Activated CD4-positive, alpha-beta T cell treated with anti-CD3 and anti-CD28 coated beads, Interleukin-2, amount 10 ng/mL, durations not matched to agents 7 days and 5 days (primary cell): Measurements from ENCODE around the gene KCNC1. TPM values are rescaled to one million over a fixed set of nuclear protein-coding genes. Genes with fewer than 3 reads are reported as not detected.

Experiments used
- CTCF ChIA-PET: fragments of 350-600 bp; sonication (Branson Sonifier 250); formaldehyde crosslinking; loops from one replicate; lab custom pipeline; 2021; ENCODE audit warnings: antibody characterized with exemption; lab: Charles Lee
- POLR2A ChIA-PET: fragments of 350-600 bp; sonication (Branson Sonifier 250); formaldehyde crosslinking; loops from one replicate; lab custom pipeline; 2021; ENCODE audit warnings: antibody characterized with exemption; lab: Charles Lee
- DNase-seq: peaks from one replicate; pipeline ENCODE4 v3.0.0-alpha.2; 2020
- H3K27ac Mint-ChIP-seq: one replicate; pipeline ENCODE4 v1.8.0; 2021; ENCODE audit warnings: mild to moderate bottlenecking, moderate library complexity, mixed read lengths
- H3K27me3 Mint-ChIP-seq: one replicate; pipeline ENCODE4 v1.8.0; 2021; ENCODE audit warnings: mixed read lengths
- H3K36me3 Mint-ChIP-seq: one replicate; pipeline ENCODE4 v1.8.0; 2021; ENCODE audit warnings: low read depth, mixed read lengths
- H3K4me1 Mint-ChIP-seq: one replicate; pipeline ENCODE4 v1.8.0; 2021; ENCODE audit warnings: mixed read lengths
- H3K4me3 Mint-ChIP-seq: one replicate; pipeline ENCODE4 v1.8.0; 2021; ENCODE audit warnings: mild to moderate bottlenecking, moderate library complexity, mixed read lengths
- H3K9me3 Mint-ChIP-seq: one replicate; pipeline ENCODE4 v1.8.0; 2021; ENCODE audit warnings: mixed read lengths
- total RNA-seq, 2 experiments: library from RNA; stranded (reverse); gene quantifications; one replicate each; pipeline ENCODE4 v1.2.3, GENCODE V29; 2021

The KCNC1 gene
- total RNA-seq, 2 experiments from 2014 or later = not detected

DNA sequence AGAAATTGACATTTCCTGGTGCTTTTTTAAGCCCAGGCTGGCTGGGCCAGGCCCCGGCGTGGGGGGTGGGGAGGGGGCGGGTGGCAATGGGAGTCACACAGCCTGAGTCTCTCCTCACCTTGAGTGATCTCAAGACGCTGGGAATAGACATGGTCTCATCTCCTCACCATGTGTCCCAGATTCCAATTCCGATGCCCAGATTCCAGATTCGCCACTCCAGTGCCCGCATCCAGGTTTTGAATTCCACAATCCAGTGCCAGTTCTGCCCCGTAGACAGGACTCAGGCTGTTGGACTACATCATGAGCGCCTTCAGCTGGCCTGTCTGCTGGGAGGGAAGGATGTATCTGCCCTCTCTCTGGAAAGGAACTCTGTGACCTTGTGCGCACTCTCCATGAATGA lies 19.1 kb downstream of the KCNC1 start:
- DNase-seq = no peak
- Mint-ChIP-seq H3K27me3 (no peaks in the 10 kb centered on the region), H3K9me3 (no peaks in the 10 kb centered on the region), H3K4me1 (no peaks in the 10 kb centered on the region), H3K4me3 (no peak overlapping the region), H3K36me3 (no peaks in the 10 kb centered on the region), H3K27ac (no peak overlapping the region)
- ChIA-PET POLR2A (no interaction called here), CTCF (no interaction called here)

DNA sequence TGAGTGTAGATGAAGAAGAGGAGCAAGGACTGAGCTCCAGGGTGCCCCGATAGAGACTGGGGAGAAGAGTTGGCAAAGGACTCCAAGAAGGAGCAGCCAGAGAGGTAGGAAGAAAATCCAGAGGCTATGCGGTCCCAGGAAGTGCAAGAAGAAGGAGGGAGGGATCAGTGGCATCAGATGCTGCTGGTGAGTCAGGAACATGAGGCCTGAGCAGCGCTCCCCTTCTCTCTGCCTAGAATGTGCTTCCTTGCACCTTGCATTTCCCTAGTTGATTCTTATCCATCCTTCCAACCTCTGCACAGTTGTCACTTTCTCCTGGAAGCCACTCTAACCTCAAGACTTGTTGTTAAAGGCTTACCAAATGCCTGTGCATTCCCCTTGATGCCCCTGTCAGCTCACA lies 21.3 kb downstream of the KCNC1 start:
- Mint-ChIP-seq H3K4me3 (no peak overlapping the region), H3K4me1 (peaks cover 3% of the 10 kb centered on the region), H3K9me3 (no peaks in the 10 kb centered on the region), H3K27ac (no peak overlapping the region), H3K36me3 (no peaks in the 10 kb centered on the region), H3K27me3 (no peaks in the 10 kb centered on the region)
- ChIA-PET POLR2A (no interaction called here), CTCF (interaction anchor here (1.1 kb wide), 1 partner anchor 12 kb away, joined by 3 read pairs; no protein-coding TSS in a partner anchor)
- DNase-seq = no peak

DNA sequence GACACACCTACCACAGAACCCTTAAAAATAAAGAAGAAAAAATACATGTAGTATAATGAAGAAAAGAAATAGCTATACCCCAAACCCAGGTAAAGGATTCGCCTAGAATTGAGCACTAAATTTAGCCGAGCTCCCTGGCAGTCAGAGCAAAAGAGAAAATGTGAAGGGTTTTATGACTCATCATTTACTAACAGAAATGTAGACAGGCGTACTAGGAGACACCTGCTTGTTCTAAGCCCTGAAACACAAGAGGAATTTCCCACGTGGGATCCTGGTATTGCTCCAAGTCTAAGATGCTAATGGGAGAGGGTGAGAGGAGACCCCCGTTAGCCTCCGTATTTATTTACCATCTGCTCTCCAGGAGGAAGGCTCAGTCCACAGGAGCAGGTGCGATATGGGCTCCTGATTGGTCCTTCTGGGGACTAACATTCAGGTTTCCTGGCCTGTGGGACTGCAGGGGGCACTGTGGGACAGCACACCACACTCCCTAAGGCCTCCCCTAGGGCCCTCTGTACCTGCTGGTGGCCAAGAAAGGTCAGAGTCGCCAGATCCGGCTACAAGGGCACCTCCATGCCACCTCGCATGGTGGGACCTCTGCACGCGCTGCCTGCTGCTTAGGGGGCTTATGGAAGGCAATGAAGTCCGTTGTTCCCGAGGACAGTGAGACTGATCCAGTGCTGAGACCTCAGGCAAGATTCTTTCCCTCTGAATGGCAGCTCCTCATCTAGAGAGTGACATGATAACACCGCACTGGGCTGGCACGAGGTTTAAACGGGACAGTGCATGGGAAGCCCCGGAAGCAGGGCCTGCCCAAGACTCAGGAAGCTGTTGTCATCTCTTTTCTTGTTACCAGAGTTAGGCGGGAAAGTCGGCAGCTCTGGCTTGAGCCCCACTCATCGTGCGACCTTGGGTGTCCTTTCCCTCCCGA lies 25.8 kb downstream of the KCNC1 start:
- no peaks in the 10 kb centered on the region for H3K36me3 Mint-ChIP-seq
- H3K27me3 Mint-ChIP-seq = no peaks in the 10 kb centered on the region
- peaks cover 3% of the 10 kb centered on the region for H3K4me1 Mint-ChIP-seq
- ChIA-PET CTCF (interaction anchor here (1.2 to 2.2 kb wide), 3 partner anchors 8 to 219 kb away, joined by 3 to 6 read pairs (median 5); no protein-coding TSS in a partner anchor), POLR2A (no interaction called here)
- H3K4me3 Mint-ChIP-seq = no peak overlapping the region
- no peak overlapping the region for H3K27ac Mint-ChIP-seq
- DNase-seq = peak; percentile 29
- H3K9me3 Mint-ChIP-seq = no peaks in the 10 kb centered on the region

DNA sequence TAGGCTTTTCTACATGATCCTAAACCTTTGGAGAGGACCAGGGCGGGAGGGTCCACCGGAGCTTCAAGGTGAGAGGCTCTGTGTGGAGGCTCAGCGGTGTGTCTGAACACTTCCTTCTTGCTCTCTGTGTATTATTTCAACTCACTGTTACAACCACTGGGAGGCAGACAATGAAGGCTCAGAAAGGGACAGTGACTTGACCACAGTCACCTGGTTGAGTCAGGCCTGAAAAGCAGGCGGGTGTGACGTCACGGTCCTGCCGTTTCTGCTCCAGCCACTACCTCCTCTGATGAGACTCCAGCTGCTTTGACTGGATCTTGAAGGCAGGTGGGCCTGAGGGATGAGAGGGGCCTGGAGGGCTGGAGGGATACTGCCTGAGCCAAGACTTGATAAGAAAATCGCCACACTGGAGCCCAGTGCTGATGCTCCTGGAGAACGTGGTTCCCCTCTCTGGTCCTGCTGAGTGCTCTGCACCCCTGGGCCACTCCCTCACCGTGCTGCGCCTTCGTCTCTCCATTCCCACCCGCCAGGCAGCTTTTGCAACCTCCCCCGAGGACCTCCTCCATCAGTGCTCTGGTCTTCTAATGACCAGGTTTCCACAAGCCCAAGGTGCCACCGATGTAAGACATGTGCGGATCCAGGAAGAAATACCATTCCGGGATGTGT lies 27.9 kb downstream of the KCNC1 start:
- Mint-ChIP-seq H3K4me3 (no peak overlapping the region), H3K9me3 (no peaks in the 10 kb centered on the region), H3K4me1 (peaks cover 3% of the 10 kb centered on the region), H3K36me3 (no peaks in the 10 kb centered on the region), H3K27me3 (no peaks in the 10 kb centered on the region), H3K27ac (no peak overlapping the region)
- POLR2A ChIA-PET = no interaction called here
- no peak for DNase-seq
- CTCF ChIA-PET = interaction anchor here (0.6 to 1.4 kb wide), 3 partner anchors 10 to 109 kb away, joined by 3 to 5 read pairs (median 5); no protein-coding TSS in a partner anchor

DNA sequence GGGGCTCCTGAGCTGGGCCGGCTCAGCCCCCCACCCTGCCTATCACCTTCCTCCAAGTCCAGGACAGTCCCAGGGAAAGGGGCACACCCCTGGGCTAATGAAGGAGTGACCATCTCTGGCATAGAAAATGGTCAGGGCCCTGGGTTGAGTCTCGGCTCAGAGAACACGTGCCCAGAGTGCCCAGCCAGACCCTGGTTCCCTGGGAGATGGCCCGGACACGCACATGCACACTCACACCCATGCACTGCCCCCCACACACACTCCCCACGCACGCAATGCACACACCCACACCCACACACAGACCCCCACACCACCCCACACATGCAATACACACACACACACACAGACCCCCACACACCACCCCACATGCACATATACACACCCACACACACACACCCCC lies 28.7 kb downstream of the KCNC1 start:
- H3K27me3 Mint-ChIP-seq = no peaks in the 10 kb centered on the region
- H3K36me3 Mint-ChIP-seq = no peaks in the 10 kb centered on the region
- CTCF ChIA-PET = no interaction called here

DNA sequence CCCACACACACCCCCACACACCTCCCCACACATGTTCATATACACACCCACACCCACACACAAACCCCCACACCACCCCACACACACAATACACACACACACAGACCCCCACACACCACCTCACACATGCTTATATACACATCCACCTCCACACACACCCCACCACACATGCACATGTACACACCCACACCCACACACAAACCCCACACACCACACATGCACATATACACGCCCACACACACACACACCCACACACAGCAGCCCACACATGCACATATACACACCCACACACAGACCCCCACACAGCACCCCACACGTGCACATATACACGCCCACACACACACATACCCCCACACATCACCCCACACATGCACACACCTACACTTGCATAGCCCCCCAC lies 29.1 kb downstream of the KCNC1 start:
- H3K4me3 Mint-ChIP-seq = no peak overlapping the region
- CTCF ChIA-PET = no interaction called here
- POLR2A ChIA-PET = no interaction called here
- DNase-seq = no peak
- no peak overlapping the region for H3K27ac Mint-ChIP-seq
- H3K27me3 Mint-ChIP-seq = no peaks in the 10 kb centered on the region
- H3K9me3 Mint-ChIP-seq = no peaks in the 10 kb centered on the region
- H3K4me1 Mint-ChIP-seq = peaks cover 3% of the 10 kb centered on the region
- H3K36me3 Mint-ChIP-seq = no peaks in the 10 kb centered on the region

More for the DNA sequence above, 28.7 kb downstream of the KCNC1 start:
- POLR2A ChIA-PET = no interaction called here
- Mint-ChIP-seq H3K9me3 (no peaks in the 10 kb centered on the region), H3K4me3 (no peak overlapping the region), H3K27ac (no peak overlapping the region), H3K4me1 (peaks cover 3% of the 10 kb centered on the region)
- no peak for DNase-seq

DNA sequence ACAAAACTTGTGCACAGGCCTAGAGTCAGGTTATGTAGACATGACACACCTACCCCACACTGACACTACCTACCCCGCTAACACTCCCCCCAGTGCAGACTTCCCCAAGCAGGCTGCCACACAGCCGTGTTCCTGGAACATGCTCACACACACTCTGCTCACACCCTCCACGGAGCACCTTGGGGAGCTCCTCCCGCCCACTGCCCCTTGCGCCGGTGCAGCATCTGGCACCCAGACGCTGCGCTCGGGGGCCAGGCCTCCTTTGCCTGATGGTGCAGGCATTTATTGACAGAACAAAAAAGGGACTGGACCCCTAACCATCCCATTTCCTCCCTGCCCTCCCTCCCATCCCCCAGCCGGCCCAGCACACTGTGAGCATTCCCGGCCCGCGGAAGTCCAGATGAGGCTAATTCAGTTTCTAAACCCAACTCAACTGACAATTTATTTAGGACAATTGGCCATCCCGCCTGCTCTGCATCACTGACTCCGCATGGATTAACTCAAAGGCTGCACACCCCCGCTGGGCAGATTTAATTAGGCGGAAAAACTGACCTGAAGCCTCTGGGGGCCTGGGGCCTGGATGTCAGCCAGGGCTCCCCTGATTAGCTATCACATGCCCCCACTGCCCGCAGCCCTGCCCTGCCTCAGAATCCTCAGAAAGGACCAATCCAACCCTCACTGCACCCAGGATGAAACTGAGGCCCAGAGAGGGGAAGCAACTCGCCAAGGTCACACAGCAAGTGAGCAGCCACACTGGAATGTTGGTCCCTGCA lies 30.1 kb downstream of the KCNC1 start:
- ChIA-PET CTCF (no interaction called here), POLR2A (no interaction called here)
- Mint-ChIP-seq H3K27me3 (no peaks in the 10 kb centered on the region), H3K4me1 (no peaks in the 10 kb centered on the region), H3K4me3 (no peak overlapping the region), H3K27ac (no peak overlapping the region), H3K9me3 (no peaks in the 10 kb centered on the region), H3K36me3 (no peaks in the 10 kb centered on the region)
- DNase-seq = no peak

DNA sequence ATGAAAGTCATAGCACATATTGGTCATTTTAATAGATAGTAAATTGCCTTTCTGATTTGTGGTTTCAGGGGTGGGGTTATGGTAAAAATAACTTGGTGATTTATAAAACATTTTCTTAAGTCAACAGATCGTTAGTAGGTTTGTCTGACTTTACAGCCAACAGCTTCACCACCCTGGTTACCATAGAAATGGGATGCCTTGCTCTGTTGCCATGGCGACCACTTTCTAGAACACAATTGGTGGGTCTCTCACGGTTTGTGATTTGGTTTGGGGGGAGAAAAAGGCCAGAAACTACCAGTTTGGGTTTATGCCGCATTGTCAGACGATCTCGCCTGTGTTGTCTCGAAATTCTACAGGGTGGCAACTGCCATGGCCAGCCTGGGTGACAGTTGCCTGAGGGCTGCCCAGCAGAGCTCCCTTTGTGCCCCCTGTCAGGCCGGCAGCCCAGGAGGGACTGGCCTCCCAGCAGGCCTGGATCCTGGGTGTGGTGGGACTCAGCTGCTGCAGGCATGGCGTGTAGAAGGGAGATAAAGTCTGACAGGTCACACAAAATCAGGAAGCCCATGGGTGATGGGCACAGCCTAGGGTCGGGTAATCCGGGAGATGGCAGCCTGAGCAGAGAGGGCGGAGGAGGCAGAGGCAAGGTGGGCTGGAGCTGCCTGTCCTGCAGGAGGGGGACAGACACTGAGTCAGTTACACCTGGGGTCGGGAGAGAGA lies 30.9 kb downstream of the KCNC1 start:
- Mint-ChIP-seq H3K4me1 (no peaks in the 10 kb centered on the region), H3K27me3 (no peaks in the 10 kb centered on the region), H3K9me3 (no peaks in the 10 kb centered on the region), H3K36me3 (no peaks in the 10 kb centered on the region), H3K4me3 (no peak overlapping the region), H3K27ac (no peak overlapping the region)
- ChIA-PET POLR2A (no interaction called here), CTCF (no interaction called here)
- no peak for DNase-seq

DNA sequence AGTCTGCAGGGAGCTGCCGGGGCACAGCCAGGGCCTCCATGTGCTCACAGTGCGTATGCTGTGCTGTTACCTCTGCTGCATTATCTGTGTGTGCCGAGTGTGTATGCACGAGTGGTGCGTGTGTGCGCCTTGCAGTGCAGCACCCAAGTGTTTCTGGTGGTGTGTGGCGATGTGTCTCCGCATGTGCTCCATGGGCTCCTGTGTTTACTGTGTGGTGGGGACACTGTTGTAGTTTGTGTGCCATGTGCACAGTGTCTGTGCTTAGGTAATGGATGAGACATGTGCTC lies 31.4 kb downstream of the KCNC1 start:
- H3K9me3 Mint-ChIP-seq = no peaks in the 10 kb centered on the region

DNA sequence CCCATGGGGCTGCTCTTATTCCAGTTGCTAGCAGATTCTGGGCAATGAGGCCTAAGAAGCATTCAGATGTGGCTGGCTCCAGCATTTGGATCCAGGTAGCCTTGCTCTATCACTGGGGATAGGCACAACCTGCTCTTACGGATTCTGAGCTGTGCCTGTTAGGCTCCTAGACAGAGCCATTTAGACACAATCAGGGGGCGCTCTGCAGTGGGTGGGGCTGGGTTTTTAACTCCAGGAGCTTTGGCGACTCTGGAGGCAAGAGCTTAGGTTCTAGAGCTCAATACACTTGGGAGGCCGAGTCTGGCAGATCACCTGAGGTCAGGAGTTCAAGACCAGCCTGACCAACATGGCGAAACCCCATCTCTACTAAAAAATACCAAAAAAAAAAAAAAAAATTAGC lies 32.0 kb downstream of the KCNC1 start:
- Mint-ChIP-seq H3K4me3 (no peak overlapping the region), H3K9me3 (no peaks in the 10 kb centered on the region), H3K27ac (no peak overlapping the region), H3K4me1 (no peaks in the 10 kb centered on the region), H3K27me3 (no peaks in the 10 kb centered on the region), H3K36me3 (no peaks in the 10 kb centered on the region)
- no peak for DNase-seq
- ChIA-PET POLR2A (no interaction called here), CTCF (no interaction called here)

More for the DNA sequence above, 31.4 kb downstream of the KCNC1 start:
- H3K36me3 Mint-ChIP-seq = no peaks in the 10 kb centered on the region
- H3K4me1 Mint-ChIP-seq = no peaks in the 10 kb centered on the region
- DNase-seq = no peak
- no peak overlapping the region for H3K27ac Mint-ChIP-seq
- ChIA-PET CTCF (no interaction called here), POLR2A (no interaction called here)
- H3K27me3 Mint-ChIP-seq = no peaks in the 10 kb centered on the region
- no peak overlapping the region for H3K4me3 Mint-ChIP-seq

DNA sequence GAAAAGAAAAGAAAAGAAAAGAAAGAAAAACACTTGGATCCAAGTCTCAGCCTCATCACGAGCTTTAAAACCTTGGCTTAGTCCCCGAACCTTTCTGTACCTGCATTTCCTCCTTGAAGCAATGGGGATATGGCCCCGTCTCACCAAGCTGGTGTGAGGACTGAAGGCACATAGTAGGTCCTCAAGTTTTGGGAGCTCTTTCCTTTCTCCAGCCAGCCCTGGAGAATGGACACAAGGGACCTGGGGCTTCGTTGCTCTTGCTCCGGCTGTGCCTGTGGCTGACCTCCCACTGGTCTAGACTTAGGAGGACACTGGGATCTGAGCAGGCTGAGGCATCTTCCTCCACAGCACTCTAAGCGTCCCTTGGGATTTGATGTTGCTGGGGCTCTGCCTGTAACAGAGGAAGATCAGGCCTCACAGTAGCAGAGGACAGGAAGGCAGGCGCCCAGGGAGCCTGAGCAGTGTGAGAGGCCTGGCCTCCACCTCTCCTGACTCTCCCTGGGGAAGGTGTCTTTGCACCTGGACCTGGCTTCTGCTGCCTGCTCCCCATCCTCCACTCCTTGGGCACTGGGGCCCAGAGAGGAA lies 32.8 kb downstream of the KCNC1 start:
- no peak for DNase-seq
- Mint-ChIP-seq H3K36me3 (no peaks in the 10 kb centered on the region), H3K9me3 (no peaks in the 10 kb centered on the region), H3K27ac (no peak overlapping the region), H3K4me1 (no peaks in the 10 kb centered on the region), H3K4me3 (no peak overlapping the region), H3K27me3 (no peaks in the 10 kb centered on the region)
- CTCF ChIA-PET = no interaction called here
- POLR2A ChIA-PET = no interaction called here

DNA sequence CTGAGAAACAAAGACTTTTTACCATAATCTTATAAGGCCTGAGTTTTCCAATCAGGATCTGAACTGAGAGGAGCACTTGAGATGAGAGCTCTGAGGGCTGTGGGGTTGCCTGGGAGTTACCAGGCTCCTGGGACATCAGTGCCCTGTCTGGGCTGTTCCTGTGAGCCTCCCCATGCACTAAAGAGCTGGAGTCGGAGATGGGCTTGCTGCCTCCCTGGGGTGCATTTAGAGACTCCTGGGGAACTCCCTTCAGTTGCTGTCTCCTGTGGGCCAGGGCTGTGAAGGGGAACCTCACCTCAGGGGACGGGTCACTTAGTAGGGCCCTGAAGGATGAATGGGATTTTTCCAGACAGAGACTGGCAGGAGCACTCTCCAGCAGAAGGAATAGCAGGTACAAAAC lies 33.3 kb downstream of the KCNC1 start:
- ChIA-PET CTCF (interaction anchor here (1.7 kb wide), 1 partner anchor 8 kb away, joined by 6 read pairs; no protein-coding TSS in a partner anchor), POLR2A (no interaction called here)
- DNase-seq = no peak
- no peaks in the 10 kb centered on the region for H3K36me3 Mint-ChIP-seq
- no peak overlapping the region for H3K27ac Mint-ChIP-seq
- H3K27me3 Mint-ChIP-seq = no peaks in the 10 kb centered on the region
- no peak overlapping the region for H3K4me3 Mint-ChIP-seq
- no peaks in the 10 kb centered on the region for H3K9me3 Mint-ChIP-seq
- no peaks in the 10 kb centered on the region for H3K4me1 Mint-ChIP-seq
